ENCODE results near the gene CACNA1H. TPM values are rescaled to one million over a fixed set of nuclear protein-coding genes. Genes with fewer than 3 reads are reported as not detected.

The CACNA1H gene
- total RNA-seq, 1 donor from 2014 or later = 1.1 TPM

Other genes with a start within 250 kb of the CACNA1H start
- gene LMF1, start 182.1 kb upstream of the CACNA1H start, total RNA-seq = 11.4 TPM
- gene SOX8, start 171.3 kb upstream of the CACNA1H start, total RNA-seq = 0.16 TPM
- gene SSTR5, start 80.4 kb upstream of the CACNA1H start, total RNA-seq = not detected
- gene C1QTNF8, start 56.9 kb upstream of the CACNA1H start, total RNA-seq = not detected
- gene TPSG1, start 72.2 kb downstream of the CACNA1H start, total RNA-seq = 0.24 TPM
- gene TPSB2, start 77.1 kb downstream of the CACNA1H start, total RNA-seq = 4.5 TPM
- gene TPSAB1, start 87.6 kb downstream of the CACNA1H start, total RNA-seq = 4.6 TPM
- gene TPSD1, start 103.0 kb downstream of the CACNA1H start, total RNA-seq = not detected
- 93.1 TPM for gene UBE2I, start 156.5 kb downstream of the CACNA1H start, total RNA-seq
- 2.0 TPM for gene BAIAP3, start 180.5 kb downstream of the CACNA1H start, total RNA-seq
- gene TSR3, start 198.8 kb downstream of the CACNA1H start, total RNA-seq = 42.6 TPM
- 25.7 TPM for gene GNPTG, start 198.8 kb downstream of the CACNA1H start, total RNA-seq

All from esophagus mucosa (tissue), 1 donor.